Neural crest cell (in vitro differentiated cells): ENCODE results near the gene ALK. TPM values are rescaled to one million over a fixed set of nuclear protein-coding genes. Genes with fewer than 3 reads are reported as not detected.

Source experiments
- DNase-seq: peaks from one replicate; pipeline ENCODE4 v3.0.0; 2021; ENCODE audit warnings: low read depth, mixed read lengths, low spot score
- H3K27ac Mint-ChIP-seq: one replicate; pipeline ENCODE4 v1.8.0; 2021; ENCODE audit warnings: mild to moderate bottlenecking, mixed read lengths; ENCODE audit not compliant: unreplicated experiment
- H3K27me3 Mint-ChIP-seq: 2 replicates; pipeline ENCODE4 v1.8.0; 2021; ENCODE audit warnings: low read depth, mild to moderate bottlenecking, mixed read lengths
- H3K36me3 Mint-ChIP-seq: 2 replicates; pipeline ENCODE4 v1.8.0; 2021; ENCODE audit warnings: low read depth, mild to moderate bottlenecking, mixed read lengths
- H3K4me1 Mint-ChIP-seq: 2 replicates; pipeline ENCODE4 v1.8.0; 2021; ENCODE audit warnings: mixed read lengths
- H3K4me3 Mint-ChIP-seq: one replicate; pipeline ENCODE4 v1.8.0; 2021; ENCODE audit warnings: mild to moderate bottlenecking, mixed read lengths
- H3K9me3 Mint-ChIP-seq: 2 replicates; pipeline ENCODE4 v1.8.0; 2021; ENCODE audit warnings: mixed read lengths
- total RNA-seq: library from RNA; stranded (reverse); gene quantifications from 2 replicates; pipeline ENCODE4 v1.2.1, GENCODE V29; 2021
- TF ChIP-seq, protein P1 (sequence below): fragments of 200-600 bp; sonication (generic); conservative IDR thresholded peaks from 2 replicates; pipeline ENCODE4 v1.5.0; 2021; ENCODE audit warnings: antibody characterized with exemption, mild to moderate bottlenecking

Gene ALK
- total RNA-seq, 1 donor from 2014 or later: 2.0 TPM

DNA sequence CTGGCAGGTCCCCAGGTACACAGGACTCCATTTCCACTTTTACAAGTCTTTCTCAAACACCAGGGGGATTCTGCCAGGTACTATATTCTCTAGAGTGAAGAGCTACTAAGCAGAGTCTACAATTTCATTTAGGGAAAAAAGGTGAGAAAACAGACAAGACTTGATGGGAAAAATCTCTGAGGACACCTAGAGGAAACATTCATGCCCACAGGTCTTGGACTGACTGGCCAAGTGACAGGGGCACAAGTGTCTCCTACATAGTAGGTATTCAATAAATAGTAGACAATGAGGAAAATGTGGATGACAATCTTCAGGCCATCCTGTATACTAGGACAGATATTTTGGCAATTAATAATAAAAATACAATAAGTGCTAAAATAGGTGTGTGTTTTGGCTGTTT lies 577.6 kb downstream of the ALK start:
- H3K4me1 Mint-ChIP-seq: peaks cover 11% of the 10 kb centered on the region
- H3K27me3 Mint-ChIP-seq: no peaks in the 10 kb centered on the region
- H3K27ac Mint-ChIP-seq: no peak overlapping the region
- no peak for DNase-seq
- H3K9me3 Mint-ChIP-seq: no peaks in the 10 kb centered on the region
- TF ChIP-seq, protein P1, sequence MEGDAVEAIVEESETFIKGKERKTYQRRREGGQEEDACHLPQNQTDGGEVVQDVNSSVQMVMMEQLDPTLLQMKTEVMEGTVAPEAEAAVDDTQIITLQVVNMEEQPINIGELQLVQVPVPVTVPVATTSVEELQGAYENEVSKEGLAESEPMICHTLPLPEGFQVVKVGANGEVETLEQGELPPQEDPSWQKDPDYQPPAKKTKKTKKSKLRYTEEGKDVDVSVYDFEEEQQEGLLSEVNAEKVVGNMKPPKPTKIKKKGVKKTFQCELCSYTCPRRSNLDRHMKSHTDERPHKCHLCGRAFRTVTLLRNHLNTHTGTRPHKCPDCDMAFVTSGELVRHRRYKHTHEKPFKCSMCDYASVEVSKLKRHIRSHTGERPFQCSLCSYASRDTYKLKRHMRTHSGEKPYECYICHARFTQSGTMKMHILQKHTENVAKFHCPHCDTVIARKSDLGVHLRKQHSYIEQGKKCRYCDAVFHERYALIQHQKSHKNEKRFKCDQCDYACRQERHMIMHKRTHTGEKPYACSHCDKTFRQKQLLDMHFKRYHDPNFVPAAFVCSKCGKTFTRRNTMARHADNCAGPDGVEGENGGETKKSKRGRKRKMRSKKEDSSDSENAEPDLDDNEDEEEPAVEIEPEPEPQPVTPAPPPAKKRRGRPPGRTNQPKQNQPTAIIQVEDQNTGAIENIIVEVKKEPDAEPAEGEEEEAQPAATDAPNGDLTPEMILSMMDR: no peak
- H3K36me3 Mint-ChIP-seq: no peaks in the 10 kb centered on the region
- H3K4me3 Mint-ChIP-seq: no peak overlapping the region

DNA sequence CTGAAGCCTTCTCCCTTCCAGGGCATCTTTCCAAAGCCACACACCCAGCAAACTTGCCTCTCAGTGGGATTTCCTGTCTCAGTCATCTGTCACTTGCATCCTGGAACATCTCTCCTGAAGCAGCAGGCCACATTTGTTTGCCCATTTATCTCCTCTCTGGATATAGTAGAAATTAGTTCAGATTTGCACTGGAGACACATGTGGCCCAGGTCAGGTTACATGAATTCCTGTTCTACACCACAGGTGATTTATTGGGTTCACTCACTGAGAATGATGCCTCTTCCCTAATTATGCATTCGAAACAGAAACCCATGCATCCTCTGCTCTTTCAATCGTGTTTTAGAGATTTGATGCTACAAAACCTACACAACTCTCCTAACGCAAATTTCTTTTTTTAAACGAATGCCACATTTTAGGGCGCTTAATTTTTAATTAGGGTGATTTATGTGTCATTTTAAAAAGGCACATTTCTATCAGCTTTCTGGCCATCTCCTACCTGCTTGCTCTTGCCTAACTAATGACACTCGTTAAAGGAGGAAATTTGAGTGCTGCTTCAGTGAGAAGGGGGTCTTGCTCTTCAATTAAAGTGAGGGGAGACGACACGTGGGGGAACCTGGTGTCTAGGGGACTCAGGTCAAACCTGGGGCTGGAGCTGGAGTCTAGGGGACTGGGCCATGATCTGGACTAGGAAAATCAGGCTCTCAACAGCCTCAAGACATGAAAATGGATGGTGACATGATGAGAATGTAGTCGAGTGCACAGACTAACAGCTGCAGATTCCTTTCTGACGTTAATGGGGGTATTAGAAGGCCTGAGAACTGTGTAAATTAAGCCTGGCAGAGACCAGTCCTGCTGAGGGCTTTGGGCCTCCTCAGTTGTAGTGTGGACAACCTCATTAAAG lies 584.8 kb downstream of the ALK start:
- no peaks in the 10 kb centered on the region for H3K9me3 Mint-ChIP-seq
- no peaks in the 10 kb centered on the region for H3K27me3 Mint-ChIP-seq
- H3K27ac Mint-ChIP-seq: no peak overlapping the region
- no peaks in the 10 kb centered on the region for H3K36me3 Mint-ChIP-seq
- H3K4me3 Mint-ChIP-seq: no peak overlapping the region
- DNase-seq: no peak
- no peaks in the 10 kb centered on the region for H3K4me1 Mint-ChIP-seq
- TF ChIP-seq, protein P1: no peak

DNA sequence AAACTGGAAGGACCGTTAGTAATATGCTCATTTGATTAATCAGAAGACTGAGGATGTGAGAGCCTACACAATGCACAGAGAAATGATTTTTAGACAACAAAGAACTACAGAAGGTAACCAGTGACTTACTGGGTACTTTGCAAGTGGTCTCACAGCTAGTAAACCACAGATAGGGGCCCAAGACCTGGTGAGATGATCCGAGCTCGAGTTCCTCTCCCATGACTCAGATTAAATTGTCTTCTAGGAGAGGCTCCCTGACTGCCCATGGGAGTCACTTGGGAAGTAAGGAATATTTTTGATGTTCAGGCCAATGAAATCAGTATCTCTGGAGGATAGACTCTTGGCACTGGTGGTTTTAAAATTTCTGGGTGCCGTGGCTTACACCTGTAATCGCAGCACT lies 586.0 kb downstream of the ALK start:
- TF ChIP-seq, protein P1: no peak
- Mint-ChIP-seq H3K9me3 (no peaks in the 10 kb centered on the region), H3K4me3 (no peak overlapping the region), H3K27me3 (no peaks in the 10 kb centered on the region), H3K4me1 (no peaks in the 10 kb centered on the region), H3K36me3 (no peaks in the 10 kb centered on the region), H3K27ac (no peak overlapping the region)
- DNase-seq: no peak

DNA sequence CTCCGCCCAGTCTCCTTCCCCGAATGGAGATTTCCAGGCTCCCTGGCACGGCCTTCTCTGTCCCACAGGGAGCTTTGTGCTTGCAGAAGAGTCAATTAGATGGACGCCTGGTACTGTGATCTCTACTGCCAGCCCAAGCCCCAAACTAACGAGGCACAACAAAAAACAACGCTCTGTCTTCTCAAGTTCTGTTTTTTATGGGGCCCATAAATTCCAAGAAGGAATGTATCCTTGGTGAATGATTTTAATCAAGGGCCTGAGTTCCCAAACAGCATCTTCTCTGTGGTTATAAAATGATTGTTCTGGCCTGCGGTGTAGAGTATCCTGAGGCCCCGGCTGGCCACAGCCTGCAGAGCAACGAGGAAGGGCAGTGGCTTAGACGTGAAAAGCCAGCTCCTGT lies 586.7 kb downstream of the ALK start:
- Mint-ChIP-seq H3K36me3 (no peaks in the 10 kb centered on the region), H3K27me3 (no peaks in the 10 kb centered on the region), H3K27ac (no peak overlapping the region), H3K9me3 (no peaks in the 10 kb centered on the region), H3K4me3 (no peak overlapping the region), H3K4me1 (no peaks in the 10 kb centered on the region)
- TF ChIP-seq, protein P1: no peak
- no peak for DNase-seq

DNA sequence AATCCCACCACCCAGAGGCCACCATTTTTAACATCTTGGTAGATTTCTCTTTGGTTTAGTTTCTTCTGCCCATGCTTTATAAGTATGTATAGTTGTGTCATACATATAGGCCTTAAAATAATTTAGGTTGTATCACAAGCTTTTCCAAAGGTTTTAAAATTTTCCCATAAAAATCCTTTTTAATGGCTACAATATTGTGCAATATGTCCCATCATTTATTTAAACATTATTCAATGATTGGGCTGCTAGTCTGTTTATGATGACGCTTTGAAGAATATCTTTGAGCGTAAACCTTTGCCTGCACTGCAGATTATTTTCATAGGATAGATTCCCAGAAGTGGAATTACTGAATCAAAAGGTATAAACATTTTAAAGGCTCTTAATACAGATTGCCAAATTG lies 588.8 kb downstream of the ALK start:
- Mint-ChIP-seq H3K9me3 (no peaks in the 10 kb centered on the region), H3K27me3 (no peaks in the 10 kb centered on the region), H3K36me3 (no peaks in the 10 kb centered on the region), H3K4me3 (no peak overlapping the region), H3K4me1 (no peaks in the 10 kb centered on the region), H3K27ac (no peak overlapping the region)
- DNase-seq: no peak
- TF ChIP-seq, protein P1: no peak
